ENCODE results near the gene HEATR5A. TPM values are rescaled to one million over a fixed set of nuclear protein-coding genes. Genes with fewer than 3 reads are reported as not detected.
A peak's percentile ranks its signal among the peaks of the same experiment; 100 is the strongest.
"Not testable (repeated sequence)": the region's sequence is repeated elsewhere in the genome, so short reads cannot be mapped to it uniquely, and the experiment has no call there.

Gene HEATR5A
- total RNA-seq, 1 experiment from 2014 or later = 16.7 TPM

DNA sequence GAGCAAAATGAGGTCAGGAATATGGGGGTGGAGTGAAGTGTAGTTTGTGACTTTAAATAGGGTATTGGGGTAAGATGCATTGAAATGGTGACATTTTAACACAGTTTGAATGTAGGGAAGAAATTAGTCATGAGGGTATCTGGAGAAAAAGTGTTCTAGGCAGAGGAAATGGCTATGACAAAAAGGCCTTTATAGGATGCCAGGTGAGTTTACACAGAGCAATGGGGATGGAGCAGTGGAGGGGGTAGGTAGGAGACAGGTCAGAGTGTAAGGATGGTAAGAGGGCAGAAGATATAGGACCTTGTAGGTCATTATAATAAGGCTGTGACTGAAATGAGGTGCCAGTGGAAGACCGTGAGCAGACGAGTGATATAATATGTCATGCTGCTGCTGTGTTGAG lies 30.4 kb downstream of the HEATR5A start:
- DNase-seq (ENCODE audit: low read depth) = no peak

DNA sequence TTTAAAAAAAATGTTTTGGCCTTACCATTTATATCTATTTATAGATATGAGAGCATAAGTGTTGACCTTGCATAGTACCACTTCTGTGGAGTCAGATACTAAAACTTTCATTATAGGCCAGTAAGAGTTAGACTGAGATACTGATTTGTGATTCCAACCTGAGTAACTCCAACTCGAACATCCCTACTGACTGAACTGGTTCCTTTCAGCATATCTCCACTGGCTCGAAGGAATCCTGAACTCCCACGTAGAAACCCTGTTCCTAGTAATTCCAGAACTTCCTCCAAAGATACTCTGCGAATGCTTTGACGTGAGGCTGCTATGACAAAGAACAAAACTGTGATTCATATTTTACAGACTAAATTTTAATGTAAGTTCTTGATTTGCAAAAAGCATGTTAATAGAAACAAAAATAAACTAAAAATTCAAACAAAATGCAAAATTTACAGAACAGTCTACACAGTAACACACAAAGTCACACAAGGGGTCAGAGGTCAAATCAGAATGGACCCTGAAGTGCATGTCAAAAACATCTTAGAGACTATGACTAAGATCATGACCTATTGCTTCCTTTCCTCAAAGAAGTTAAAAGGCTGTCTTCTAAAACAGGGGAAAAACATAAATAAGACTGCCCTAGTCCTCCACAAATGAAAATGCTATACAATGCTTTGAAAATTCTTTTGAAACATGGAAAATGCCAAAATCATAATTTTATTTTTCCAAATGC lies 31.5 kb downstream of the HEATR5A start:
- DNase-seq (ENCODE audit: low read depth) = no peak

- no peak for DNase-seq (ENCODE audit: low read depth)
These were observed 33.3 kb downstream of the HEATR5A start for GRCh38 chr14:31387091-31387490.

- no peak for DNase-seq (ENCODE audit: low read depth)
These were observed 34.1 kb downstream of the HEATR5A start for GRCh38 chr14:31386271-31386670.

GRCh38 chr14:31382221-31382620 lies 38.1 kb downstream of the HEATR5A start:
- DNase-seq (ENCODE audit: low read depth) = no peak

GRCh38 chr14:31380106-31380505 lies 40.2 kb downstream of the HEATR5A start:
- no peak for DNase-seq (ENCODE audit: low read depth)

DNA sequence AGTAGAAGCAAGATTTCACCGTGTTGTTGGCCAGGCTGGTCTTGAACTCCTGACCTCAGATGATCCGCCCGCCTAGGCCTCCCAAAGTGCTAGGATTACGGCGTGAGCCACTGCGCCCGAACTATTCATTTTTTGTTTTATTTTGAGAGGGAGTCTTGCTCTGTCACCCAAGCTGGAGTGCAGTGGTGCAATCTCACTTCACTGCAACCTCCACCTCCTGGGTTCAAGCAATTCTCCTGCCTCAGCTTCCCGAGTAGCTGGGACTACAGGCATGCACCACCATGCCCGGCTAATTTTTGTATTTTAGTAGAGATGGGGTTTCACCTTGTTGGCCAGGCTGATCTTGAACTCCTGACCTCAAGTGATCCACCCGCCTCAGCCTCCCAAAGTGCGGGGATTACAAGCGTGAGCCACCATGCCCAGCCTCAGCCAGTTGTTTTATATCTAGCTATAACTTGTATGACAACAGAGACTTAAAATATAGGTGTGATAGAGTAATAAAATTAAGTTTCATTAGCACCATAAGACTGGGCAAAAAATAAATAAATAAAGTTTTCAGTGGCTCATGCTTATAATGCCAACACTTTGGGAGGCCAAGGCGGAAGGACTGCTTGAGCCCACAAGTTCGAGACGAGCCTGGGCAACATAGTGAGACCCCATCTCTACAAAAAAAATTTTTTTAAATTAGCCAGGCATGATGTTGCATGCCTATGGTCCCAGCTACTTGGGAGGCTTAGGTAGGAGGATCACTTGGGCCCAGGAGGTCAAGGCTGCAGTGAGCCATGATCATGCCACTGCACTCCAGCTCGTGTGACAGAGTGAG lies 41.0 kb downstream of the HEATR5A start:
- not testable (repeated sequence) for DNase-seq (ENCODE audit: low read depth)

- DNase-seq (ENCODE audit: low read depth) = no peak
These were observed 42.9 kb downstream of the HEATR5A start for GRCh38 chr14:31377433-31377832.

GRCh38 chr14:31371646-31372045 lies 48.7 kb downstream of the HEATR5A start:
- no peak for DNase-seq (ENCODE audit: low read depth)

DNA sequence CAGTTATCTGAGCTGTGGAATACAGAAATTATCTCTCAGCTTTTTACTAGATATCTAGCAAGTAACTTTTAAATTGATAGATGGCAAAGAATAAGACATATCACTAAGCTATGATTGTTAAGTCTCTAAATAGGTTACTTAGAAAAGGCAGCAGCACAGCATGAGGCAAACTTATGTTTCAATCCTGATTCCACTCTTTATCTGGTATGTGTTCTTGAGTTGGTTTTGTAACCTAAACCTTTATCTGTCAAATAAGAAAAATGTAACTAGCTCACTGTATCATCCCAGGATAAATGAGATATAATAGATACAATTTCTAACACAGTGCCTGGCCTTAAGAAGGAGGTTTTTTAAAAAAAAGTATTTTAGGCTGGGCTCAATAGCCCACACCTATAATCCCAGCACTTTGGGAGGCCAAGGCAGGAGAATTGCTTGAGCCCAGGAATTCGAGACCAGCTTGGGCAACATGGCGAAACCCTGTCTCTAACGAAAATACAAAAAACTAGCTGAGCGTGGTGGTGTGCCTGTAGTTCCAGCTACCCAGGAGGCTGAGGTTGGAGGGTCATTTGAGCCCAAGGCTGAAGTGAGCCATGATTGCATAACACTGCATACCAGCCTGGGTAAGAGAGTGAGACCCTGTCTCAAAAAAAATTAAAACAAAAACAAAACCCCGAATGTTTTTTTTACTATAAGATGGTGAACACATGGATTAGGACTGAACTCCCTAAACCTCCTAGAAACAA lies 56.8 kb downstream of the HEATR5A start:
- DNase-seq (ENCODE audit: low read depth) = no peak

GRCh38 chr14:31362746-31363145 lies 57.6 kb downstream of the HEATR5A start:
- peak; percentile 34 for DNase-seq (ENCODE audit: low read depth)

DNA sequence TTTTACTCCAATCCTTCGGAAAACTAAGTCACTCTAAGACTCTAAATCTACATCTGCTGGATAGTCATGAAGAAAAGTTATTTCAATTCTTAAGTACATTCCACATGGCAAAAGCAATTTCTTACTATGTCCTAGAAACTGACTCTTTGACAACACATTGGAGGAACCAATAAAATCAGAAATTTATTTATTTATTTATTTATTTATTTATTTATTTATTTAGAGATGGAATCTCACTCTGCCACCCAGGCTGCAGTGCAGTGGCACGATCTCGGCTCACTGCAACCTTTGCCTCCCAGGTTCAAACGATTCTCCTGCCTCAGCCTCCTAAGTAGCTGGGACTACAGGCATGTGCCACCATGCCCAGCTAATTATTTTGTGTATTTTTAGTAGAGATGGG lies 58.6 kb downstream of the HEATR5A start:
- DNase-seq (ENCODE audit: low read depth) = not testable (repeated sequence)

DNA sequence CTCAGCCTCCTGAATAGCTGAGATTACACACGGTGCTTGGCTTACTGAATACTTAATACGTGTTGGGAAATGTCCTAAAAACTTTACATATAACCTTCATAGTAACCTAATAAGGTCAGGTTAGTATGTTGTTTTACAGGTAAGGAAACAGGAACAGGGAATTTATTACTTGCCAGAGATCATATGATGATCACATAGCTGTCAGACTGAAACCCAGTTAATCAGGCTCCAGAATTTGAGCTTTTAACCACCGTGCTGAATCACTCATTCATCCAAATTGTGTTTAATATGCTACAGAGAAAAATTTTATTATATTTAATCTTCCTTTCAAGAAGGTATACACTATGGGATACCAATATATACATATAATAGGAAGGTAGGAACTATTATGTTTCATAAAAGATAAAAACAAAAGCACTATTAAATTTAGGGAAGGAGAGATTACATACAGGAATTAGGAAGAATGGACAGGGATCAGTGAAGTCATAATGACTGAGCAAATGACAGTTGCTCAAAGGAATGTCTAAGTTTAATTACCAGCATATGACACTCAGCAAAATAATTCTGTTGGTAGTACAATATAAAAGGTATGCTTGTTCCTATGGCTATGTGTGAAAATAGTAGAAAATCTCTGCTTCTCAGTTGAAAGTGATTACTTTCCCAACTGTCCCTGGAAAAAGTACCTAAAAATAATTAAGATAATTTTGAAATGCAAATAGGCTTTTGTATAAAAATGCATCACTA lies 59.3 kb downstream of the HEATR5A start:
- peak; percentile 67 for DNase-seq (ENCODE audit: low read depth)

DNA sequence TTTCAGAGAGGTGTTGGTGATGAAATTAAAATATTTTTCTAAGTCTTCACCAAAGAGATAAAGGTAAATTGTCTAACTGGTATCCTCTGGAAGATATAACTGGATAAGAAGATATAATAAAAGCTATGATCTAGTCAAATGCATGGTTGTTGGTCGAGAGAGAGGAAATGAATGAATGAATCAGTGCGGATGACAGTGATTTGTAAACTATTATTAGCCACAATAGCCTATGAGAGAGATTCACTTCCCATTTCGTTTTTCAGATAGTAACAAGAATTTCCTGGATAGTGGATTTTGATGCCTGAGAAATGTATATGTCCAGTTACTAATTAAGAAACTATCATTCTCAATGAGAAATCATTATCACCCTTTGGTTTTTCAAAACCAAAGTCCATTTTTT lies 63.1 kb downstream of the HEATR5A start:
- DNase-seq (ENCODE audit: low read depth) = no peak

DNA sequence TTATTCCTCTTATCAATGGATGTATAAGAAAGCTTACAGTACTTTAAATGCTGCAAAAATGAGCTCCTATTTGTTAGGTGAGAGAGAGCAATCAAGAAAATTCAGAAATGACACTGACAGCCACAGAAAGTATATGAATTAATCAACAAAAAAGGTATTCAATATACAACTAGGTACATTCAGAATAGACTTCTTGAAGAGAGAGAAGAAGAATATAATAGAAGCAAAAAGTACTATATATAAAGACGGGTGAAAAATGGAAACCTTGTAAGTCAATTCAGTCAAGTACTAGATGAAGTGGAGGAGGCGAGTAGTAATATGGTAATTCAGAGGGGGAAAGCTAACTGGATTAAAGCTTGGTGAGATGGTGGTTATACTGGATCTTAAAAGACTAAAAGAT lies 74.3 kb downstream of the HEATR5A start:
- DNase-seq (ENCODE audit: low read depth) = no peak

- DNase-seq (ENCODE audit: low read depth) = no peak
These were observed 79.1 kb downstream of the HEATR5A start for GRCh38 chr14:31341280-31341679.

GRCh38 chr14:31340297-31341063 lies 79.9 kb downstream of the HEATR5A start:
- no peak for DNase-seq (ENCODE audit: low read depth)

GRCh38 chr14:31339743-31340142 lies 80.6 kb downstream of the HEATR5A start:
- no peak for DNase-seq (ENCODE audit: low read depth)

GRCh38 chr14:31337331-31337730 lies 83.0 kb downstream of the HEATR5A start:
- DNase-seq (ENCODE audit: low read depth) = no peak

DNA sequence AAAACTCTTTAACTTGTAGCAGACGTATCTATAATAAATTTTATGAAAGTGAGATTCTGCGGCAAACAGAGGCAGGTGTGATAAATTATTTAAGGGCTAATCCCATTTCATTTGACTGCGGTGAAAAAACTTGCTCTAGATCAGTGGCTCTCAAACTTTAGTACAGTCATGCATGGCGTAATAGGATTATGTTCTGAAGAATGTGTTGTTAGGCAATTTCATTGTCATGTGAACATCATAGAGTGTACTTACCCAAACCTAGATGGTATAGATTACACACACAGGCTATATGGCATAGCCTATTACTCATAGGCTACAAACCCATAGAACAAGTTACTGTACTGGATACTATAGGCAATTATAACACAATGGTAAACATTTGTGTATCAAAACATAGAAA lies 83.7 kb downstream of the HEATR5A start:
- peak; percentile 2 for DNase-seq (ENCODE audit: low read depth)

DNA sequence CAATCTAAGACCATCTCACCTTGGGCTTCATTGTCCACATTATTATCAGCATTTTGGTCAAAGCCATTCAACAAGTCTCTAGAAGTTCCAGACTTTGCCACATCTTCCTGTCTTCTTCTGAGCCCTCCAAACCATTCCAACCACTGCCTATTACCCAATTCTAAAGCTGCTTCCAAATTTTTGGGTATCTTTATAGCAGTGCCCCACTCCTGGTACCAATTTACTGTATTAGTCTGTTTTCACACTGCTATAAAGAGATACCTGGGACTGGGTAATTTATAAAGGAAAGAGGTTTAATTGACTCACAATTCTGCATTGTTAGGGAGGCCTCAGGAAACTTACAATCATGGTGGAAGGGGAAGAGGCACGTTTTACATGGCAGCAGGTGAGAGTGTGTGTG lies 89.0 kb downstream of the HEATR5A start:
- DNase-seq (ENCODE audit: low read depth) = not testable (repeated sequence)
